Omental fat pad (tissue), 4 donors: ENCODE measurements around the gene RHOBTB1. TPM values are rescaled to one million over a fixed set of nuclear protein-coding genes. Genes with fewer than 3 reads are reported as not detected.

Source experiments
- ATAC-seq: fragments of 150-250 bp; one replicate; pipeline ENCODE4 v1.9.1; 2016; ENCODE audit warnings: mild to moderate bottlenecking, moderate library complexity; ENCODE audit not compliant: low FRiP score
- DNase-seq: peaks from one replicate; pipeline ENCODE4 v3.0.0-alpha.2; 2019; ENCODE audit warnings: low spot score
- CTCF ChIP-seq, 3 donors: fragments of 450-650 bp; IDR thresholded peaks; one replicate each; pipeline ENCODE4 v1.5.1; 2016 to 2017; ENCODE audit warnings: antibody characterized with exemption in 3 of 3, mild to moderate bottlenecking in 3 of 3, moderate library complexity in 2 of 3
- total RNA-seq, 4 donors: library from RNA; depleted of rRNA; stranded (reverse); fragments of >200 nt; gene quantifications; one replicate each; pipeline ENCODE4 v1.1.0, GENCODE V29; 2016

Gene RHOBTB1
- total RNA-seq, 4 donors from 2014 or later = 9.5 to 34.8 (median 16.9) TPM

DNA sequence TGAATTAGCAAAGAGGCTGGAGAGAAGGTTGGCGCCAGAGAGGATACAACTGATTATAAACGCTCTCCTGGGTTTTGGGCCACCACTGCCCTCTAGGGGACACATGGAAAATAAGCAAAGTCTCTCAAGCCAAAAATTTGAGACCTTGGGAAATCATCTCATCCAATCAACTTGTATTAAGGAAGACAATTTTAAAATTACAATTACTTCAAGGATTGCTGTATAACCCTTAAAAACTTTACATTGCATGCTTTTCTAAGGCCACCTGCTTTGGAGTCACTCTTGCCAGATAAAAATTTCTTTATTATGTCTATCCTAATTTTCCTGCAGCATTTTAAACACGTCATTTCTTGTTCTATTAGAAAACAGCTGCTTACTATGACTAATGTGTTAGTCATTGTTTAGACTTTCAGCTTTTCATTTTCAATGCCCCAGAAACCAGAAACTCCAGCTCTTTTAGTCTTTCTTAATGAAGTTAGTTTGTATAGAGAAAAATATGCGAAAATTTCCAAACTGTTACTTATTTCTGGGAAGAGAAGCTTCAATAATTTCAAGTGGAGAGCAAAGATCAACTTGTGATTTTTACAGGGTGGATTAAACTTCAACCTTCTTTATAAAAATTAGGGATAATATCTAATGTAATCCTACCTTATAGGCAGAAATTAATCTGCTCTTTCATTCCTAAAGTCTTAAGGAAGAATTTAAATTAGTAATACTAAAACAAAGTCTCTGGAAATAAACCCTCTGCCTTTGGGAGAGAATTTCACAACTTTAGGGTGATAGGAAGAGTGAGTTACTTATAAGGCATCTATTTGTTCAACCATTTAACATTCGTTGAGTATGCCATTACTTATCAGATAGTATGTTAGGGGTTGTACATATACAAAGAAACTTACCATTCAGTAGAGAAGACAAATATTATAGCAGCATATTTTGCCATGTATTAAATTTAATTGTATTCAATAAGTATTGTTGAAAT lies 20.6 kb upstream of the RHOBTB1 start:
- peak in 1 of 3 donors; percentile 35 for TF ChIP-seq CTCF (IDR thresholded peaks at IDR 0.05)
- DNase-seq = no peak
- ATAC-seq = peak; percentile 93

GRCh38 chr10:60963441-60964256 lies 19.7 kb upstream of the RHOBTB1 start:
- no peak for TF ChIP-seq CTCF (IDR thresholded peaks at IDR 0.05)
- ATAC-seq = no peak

GRCh38 chr10:60962946-60963345 lies 19.0 kb upstream of the RHOBTB1 start:
- no peak for TF ChIP-seq CTCF (IDR thresholded peaks at IDR 0.05)
- DNase-seq (no peak), ATAC-seq (no peak)

More at GRCh38 chr10:60963441-60964256, 19.7 kb upstream of the RHOBTB1 start:
- no peak for DNase-seq

- no peak for TF ChIP-seq CTCF (IDR thresholded peaks at IDR 0.05)
- DNase-seq = no peak
- no peak for ATAC-seq
These were observed 16.9 kb upstream of the RHOBTB1 start for GRCh38 chr10:60960913-60961312.

DNA sequence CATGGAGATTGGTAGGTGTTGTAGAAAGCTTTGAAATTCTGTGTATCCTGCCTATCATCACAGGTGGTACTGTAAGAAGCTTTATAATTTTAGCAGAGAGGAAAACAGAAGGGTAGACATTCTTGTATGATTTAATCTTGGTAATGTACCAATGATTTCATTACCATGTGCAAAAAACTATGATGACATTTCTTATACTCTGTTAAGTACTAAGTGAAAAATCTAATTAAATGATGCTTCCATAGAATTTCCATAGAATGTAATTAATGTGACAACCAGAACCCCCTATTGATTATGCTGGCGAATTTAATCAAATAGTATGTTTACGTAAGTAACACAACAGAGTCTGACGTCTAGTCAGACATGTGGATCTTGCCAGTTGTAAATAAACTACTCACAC lies 16.0 kb upstream of the RHOBTB1 start:
- no peak for DNase-seq
- no peak for TF ChIP-seq CTCF (IDR thresholded peaks at IDR 0.05)
- no peak for ATAC-seq

DNA sequence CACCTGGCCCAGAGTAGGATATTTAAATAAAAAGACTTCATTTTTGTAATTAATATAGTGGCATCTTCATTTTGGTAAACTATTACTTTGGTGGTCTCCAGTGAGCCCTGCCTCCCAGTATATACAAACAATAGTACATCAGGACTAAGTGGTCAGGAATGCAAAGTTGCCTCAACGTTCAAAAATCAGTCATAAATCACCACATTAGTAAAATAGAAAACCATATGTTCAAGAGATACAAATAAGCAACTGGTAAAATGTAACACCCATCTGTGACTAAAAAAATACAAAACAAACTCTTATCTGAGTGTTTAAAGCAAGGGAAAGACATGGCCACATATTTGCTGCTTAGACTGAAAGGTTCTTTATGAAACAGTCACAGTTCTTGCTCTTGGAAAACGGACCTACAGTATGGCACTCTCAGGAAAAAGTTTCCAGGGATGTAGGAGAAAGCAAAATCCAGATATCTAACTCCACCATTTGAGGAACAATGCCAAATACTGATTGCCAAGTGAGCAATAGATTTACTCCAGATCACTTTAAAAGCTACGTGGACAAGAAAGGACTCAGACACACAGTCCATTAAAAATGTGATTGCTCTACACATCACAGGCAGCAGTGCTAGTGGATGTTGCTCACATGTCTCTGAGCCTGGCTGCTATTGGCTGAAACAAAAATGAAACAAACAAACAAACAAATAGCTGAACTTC lies 15.1 kb upstream of the RHOBTB1 start:
- ATAC-seq (no peak), DNase-seq (no peak)
- TF ChIP-seq CTCF (IDR thresholded peaks at IDR 0.05) = no peak
